T-cell (primary cell): Measurements from ENCODE around the gene TGFBI. TPM values are rescaled to one million over a fixed set of nuclear protein-coding genes. Genes with fewer than 3 reads are reported as not detected.

Experiments
- ATAC-seq, 4 experiments: fragments of 200-7000 bp in 3 of 4; fragments of 150-1000 bp in 1 of 4; cut with Tn5 transposase; replicated peaks in 1 of 4; 1 replicate in 3 of 4; 2 replicates in 1 of 4; pipeline ENCODE4 v1.10.0; 2021; ENCODE audit warnings: moderate library complexity in 3 of 4, mild to moderate bottlenecking in 2 of 4, moderate number of reproducible peaks in 1 of 4
- CTCF ChIA-PET, 2 donors: fragments of 300-600 bp; sonication (Branson Sonifier 250); formaldehyde crosslinking; loops; one replicate each; lab custom pipeline; 2022; ENCODE audit warnings: antibody characterized with exemption in 2 of 2; lab: Charles Lee
- POLR2A ChIA-PET, 2 donors: fragments of 300-600 bp; sonication (Branson Sonifier 250); formaldehyde crosslinking; loops; one replicate each; lab custom pipeline; 2022; ENCODE audit warnings: antibody characterized with exemption in 2 of 2; lab: Charles Lee
- DNase-seq, 35 experiments: peaks; one replicate each; pipeline versions ENCODE4 v3.0.0 to v3.0.0-alpha.2; 2013 to 2023
- H3K27ac ChIP-seq: one replicate; pipeline ENCODE4 v1.5.1; 2013; ENCODE audit warnings: low read length
- H3K27me3 ChIP-seq, 2 experiments: replicated peaks in 1 of 2; 1 replicate in 1 of 2; 2 replicates in 1 of 2; pipeline versions ENCODE4 v1.6.1 to v1.7.0; 2013; ENCODE audit warnings: low read length in 1 of 2, mixed read lengths in 1 of 2; ENCODE audit not compliant: control insufficient read depth in 2 of 2, insufficient read depth in 2 of 2; ENCODE audit errors: extremely low read depth in 1 of 2
- H3K36me3 ChIP-seq, 2 donors: 1 replicate in 1 of 2; 2 replicates in 1 of 2; pipeline versions ENCODE4 v1.6.1 to v1.7.0; 2013; ENCODE audit warnings: low read length in 1 of 2; ENCODE audit not compliant: control insufficient read depth in 2 of 2, insufficient read depth in 1 of 2; ENCODE audit errors: extremely low read depth in 1 of 2
- H3K4me1 ChIP-seq, 2 experiments: 1 replicate in 1 of 2; 2 replicates in 1 of 2; pipeline versions ENCODE4 v1.6.1 to v1.7.0; 2013; ENCODE audit warnings: low read length in 2 of 2, mixed read lengths in 1 of 2; ENCODE audit not compliant: insufficient read depth in 2 of 2, control insufficient read depth in 1 of 2; ENCODE audit errors: extremely low read depth in 1 of 2
- H3K4me3 ChIP-seq, 2 donors: 1 replicate in 1 of 2; 2 replicates in 1 of 2; pipeline versions ENCODE4 v1.5.1 to v1.7.0; 2013; ENCODE audit warnings: mild to moderate bottlenecking in 2 of 2, low read length in 1 of 2, moderate library complexity in 1 of 2; ENCODE audit not compliant: control insufficient read depth in 1 of 2; ENCODE audit errors: extremely low read depth in 1 of 2
- H3K9me3 ChIP-seq: 2 replicates; pipeline ENCODE4 v1.7.0; 2013
- H3K27ac Mint-ChIP-seq, 2 donors: one replicate each; pipeline ENCODE4 v1.8.0; 2020 to 2021; ENCODE audit warnings: mild to moderate bottlenecking in 2 of 2, mixed read lengths in 2 of 2
- H3K27me3 Mint-ChIP-seq, 2 donors: one replicate each; pipeline ENCODE4 v1.8.0; 2021 to 2022; ENCODE audit warnings: mixed read lengths in 2 of 2
- H3K36me3 Mint-ChIP-seq: one replicate; pipeline ENCODE4 v1.8.0; 2021; ENCODE audit warnings: mixed read lengths
- H3K4me1 Mint-ChIP-seq, 3 donors: one replicate each; pipeline ENCODE4 v1.8.0; 2020 to 2022; ENCODE audit warnings: mixed read lengths in 3 of 3, mild to moderate bottlenecking in 1 of 3
- H3K4me3 Mint-ChIP-seq, 3 donors: one replicate each; pipeline ENCODE4 v1.8.0; 2020 to 2022; ENCODE audit warnings: mild to moderate bottlenecking in 3 of 3, mixed read lengths in 3 of 3, moderate library complexity in 3 of 3
- H3K9me3 Mint-ChIP-seq, 3 donors: one replicate each; pipeline ENCODE4 v1.8.0; 2020 to 2022; ENCODE audit warnings: mixed read lengths in 3 of 3
- WGBS: methylation state at CpG from one replicate; pipeline ENCODE4 v1.1.5; 2013; ENCODE audit warnings: missing lambda C conversion rate; ENCODE audit not compliant: insufficient coverage; 5-methylcytosine and 5-hydroxymethylcytosine counted together
- total RNA-seq, 35 experiments: library from RNA in 6 of 35; stranded (reverse) in 6 of 35; fragments of 120-200 nt in 1 of 35; gene quantifications; one replicate each; pipeline versions ENCODE4 v1.2.1 to v1.2.4 and lab custom pipeline; 2013 to 2026

TGFBI gene
- total RNA-seq, 5 donors from 2014 or later (not counting 1 experiment from before 2014, with no cell fraction given): 1.9 to 5.1 (median 2.9) TPM

DNA sequence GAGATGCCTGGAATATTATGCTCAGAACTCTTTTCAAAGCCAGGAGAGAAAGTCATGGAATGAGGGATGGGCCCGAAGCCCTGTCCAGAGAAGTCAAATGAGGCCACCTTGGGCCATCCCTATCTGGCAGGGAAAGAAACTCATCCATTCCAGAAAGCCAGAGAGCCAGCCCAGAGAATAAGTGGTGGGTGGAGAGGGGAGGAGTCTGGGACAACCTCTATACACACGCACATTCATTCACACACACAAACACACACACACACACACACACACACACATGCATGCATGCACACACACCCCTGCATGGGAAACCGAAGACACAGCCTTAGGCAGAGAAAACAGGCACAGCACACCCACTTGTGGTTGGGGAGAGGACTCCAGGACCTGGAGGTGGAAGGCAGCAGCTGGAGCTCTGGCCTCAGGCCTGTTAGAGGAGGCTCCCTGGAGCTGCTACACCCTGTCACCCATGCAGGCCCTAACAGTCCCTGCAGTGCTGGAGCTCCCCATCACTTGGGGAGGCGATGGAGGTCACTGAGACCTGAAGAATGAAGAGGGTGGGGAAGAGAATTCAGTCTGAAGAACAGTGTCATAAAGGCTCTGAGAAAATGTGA lies 38.0 kb downstream of the TGFBI start:
- DNase-seq (no peak), ATAC-seq (no peak)
- Histone ChIP-seq H3K27me3 (peaks cover 0 to 12% of the 10 kb centered on the region in 2 experiments), H3K27ac (no peak overlapping the region), H3K9me3 (no peaks in the 10 kb centered on the region), H3K36me3 (no peaks in the 10 kb centered on the region), H3K4me1 (no peaks in the 10 kb centered on the region), H3K4me3 (no peak overlapping the region)
- 100% methylated on average over 1 of the region's 4 CpGs for WGBS
- ChIA-PET CTCF (no interaction called here), POLR2A (no interaction called here)
- Mint-ChIP-seq H3K27ac (no peak overlapping the region), H3K4me1 (no peaks in the 10 kb centered on the region), H3K27me3 (peaks cover 7 to 8% of the 10 kb centered on the region in 2 donors), H3K4me3 (no peak overlapping the region), H3K36me3 (no peaks in the 10 kb centered on the region), H3K9me3 (no peaks in the 10 kb centered on the region)

DNA sequence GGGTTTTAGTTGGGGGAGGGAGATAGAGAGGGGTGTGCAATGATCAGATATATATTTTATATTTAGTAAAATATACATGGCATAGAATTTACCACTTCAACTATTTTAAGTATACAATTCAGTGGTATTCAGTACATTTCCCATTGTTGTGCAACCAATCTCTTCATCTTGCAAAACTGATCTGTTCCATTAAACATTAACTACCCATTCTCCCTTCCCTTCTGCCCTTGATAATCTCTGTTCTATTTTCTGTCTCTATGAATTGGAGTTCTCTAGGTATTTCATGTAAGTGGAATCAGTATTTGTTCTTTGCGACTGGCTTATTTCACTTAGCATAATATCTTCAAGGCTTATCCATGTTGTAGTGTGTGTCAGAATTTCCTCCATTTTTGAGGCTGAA lies 38.6 kb downstream of the TGFBI start:
- no peak overlapping the region for H3K4me3 Mint-ChIP-seq
- no CpG with 5 or more reads among the region's 1 CpG for WGBS
- Histone ChIP-seq H3K9me3 (no peaks in the 10 kb centered on the region), H3K4me1 (no peaks in the 10 kb centered on the region), H3K27ac (no peak overlapping the region), H3K27me3 (peaks cover 0 to 12% of the 10 kb centered on the region in 2 experiments), H3K36me3 (no peaks in the 10 kb centered on the region), H3K4me3 (no peak overlapping the region)
- H3K27me3 Mint-ChIP-seq: peaks cover 7 to 8% of the 10 kb centered on the region in 2 donors
- POLR2A ChIA-PET: no interaction called here
- no peaks in the 10 kb centered on the region for H3K9me3 Mint-ChIP-seq
- no peak overlapping the region for H3K27ac Mint-ChIP-seq
- DNase-seq: no peak
- CTCF ChIA-PET: no interaction called here
- H3K4me1 Mint-ChIP-seq: no peaks in the 10 kb centered on the region
- no peaks in the 10 kb centered on the region for H3K36me3 Mint-ChIP-seq
- no peak for ATAC-seq

DNA sequence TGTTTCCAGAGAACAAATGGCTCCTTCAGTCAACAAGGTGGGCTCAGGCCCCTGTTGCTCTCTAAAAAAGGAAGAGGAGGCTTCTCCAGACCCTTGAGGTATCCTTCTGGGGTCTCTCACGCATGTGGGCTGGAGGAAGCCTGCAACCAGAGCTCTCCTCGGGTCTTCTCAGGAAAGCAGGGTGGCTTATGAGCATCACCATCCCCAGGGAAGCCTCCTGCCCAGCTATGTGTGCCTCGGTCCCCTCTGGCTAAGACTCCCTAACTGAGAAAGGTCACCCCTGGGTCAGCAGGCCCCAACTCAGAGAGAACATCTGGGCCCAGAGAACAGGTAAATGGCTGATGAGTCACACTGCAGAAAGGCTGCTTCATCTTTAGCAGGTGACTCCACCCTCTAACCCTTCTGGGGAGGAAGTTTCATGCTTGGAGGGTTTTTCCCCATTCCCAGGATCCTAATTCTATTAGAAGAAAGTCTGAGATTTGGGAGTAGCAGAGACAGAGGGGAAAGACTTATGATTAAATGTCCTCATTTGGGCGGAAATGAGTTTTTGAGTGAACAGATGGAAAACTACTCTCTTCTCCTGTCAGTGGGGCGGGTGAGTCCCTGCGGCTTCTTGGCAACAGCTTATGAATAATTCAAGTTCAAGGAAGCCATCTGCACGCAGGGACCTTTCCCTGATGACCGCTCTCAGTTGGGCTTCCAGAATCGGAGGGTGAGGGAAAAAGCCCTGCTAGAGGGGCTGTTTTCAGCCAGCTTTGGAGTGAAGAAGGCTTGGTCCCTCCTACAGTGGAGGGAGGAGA lies 41.9 kb downstream of the TGFBI start:
- Histone ChIP-seq H3K27me3 (peaks cover 0 to 11% of the 10 kb centered on the region in 2 experiments), H3K4me3 (no peak overlapping the region), H3K27ac (no peak overlapping the region), H3K36me3 (no peaks in the 10 kb centered on the region), H3K9me3 (no peaks in the 10 kb centered on the region), H3K4me1 (no peaks in the 10 kb centered on the region)
- ChIA-PET POLR2A (no interaction called here), CTCF (no interaction called here)
- H3K4me3 Mint-ChIP-seq: no peak overlapping the region
- no peak overlapping the region for H3K27ac Mint-ChIP-seq
- H3K36me3 Mint-ChIP-seq: no peaks in the 10 kb centered on the region
- DNase-seq (no peak), ATAC-seq (no peak)
- H3K4me1 Mint-ChIP-seq: no peaks in the 10 kb centered on the region
- H3K9me3 Mint-ChIP-seq: no peaks in the 10 kb centered on the region
- H3K27me3 Mint-ChIP-seq: peaks cover 7 to 8% of the 10 kb centered on the region in 2 donors
- WGBS: 87% methylated on average over 7 of the region's 9 CpGs

DNA sequence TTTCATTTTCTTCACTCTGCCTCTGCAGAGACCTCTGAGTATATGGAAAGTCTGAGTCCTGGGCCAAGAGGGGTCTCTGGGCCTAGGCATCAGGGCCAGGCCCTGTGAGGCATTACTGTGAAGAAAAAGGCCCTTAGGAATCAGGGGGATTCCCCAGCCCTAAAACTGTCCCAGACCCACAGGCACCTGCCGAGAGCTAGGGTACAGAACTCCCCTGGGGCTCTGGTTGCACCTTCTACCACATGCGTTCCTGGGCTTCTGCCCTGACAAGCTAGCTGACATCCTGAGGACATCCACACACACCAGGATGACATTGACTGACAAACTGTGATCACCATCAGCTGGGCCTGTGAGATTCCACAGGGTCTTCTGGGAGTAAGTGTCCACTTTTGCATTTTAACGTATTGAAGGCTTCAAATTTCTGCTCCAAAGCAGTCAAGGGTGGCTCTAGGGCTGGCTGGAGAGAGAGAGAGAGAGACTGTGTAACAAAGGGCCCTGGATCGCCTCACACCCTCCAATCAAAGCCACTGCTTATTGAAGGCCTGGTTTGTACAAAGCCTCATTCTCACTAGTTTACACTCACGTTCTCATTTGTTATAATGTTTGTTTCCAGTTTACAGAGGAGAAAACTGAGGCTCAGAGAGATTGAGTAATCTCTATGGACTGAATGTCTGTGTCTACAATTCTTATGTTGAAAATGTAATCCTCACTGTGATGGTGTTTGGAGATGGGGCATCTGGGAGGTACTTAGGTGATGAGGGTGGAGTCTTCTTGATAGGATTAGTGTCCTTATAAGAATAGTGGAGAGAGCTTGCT lies 45.1 kb downstream of the TGFBI start:
- DNase-seq: no peak
- CTCF ChIA-PET: interaction anchor here in 1 of 2 donors (0.9 kb wide), 1 partner anchor 10 kb away, joined by 3 read pairs; no protein-coding TSS in a partner anchor

DNA sequence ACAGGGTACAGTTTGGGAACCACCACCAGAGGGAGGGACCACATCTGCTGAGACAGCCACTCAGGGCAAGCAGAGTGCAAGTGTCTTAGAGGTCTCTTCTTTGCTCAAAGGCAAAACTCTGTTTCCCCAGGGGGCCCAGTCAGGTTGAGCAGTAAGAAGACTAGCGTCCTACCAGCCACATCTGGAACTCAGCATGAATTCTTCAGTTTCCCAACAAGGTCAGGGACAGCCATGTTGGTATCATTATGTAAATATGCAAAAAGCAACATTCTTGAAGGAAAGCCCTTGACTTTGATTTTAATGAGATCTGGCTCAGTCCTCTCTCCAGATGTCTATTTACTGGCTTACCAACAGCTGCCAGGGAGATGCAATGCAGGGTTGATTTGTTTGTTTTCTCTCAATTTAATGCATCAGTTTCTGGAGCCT lies 46.7 kb downstream of the TGFBI start:
- no peak for ATAC-seq
- no peaks in the 10 kb centered on the region for H3K36me3 Mint-ChIP-seq

More for the DNA sequence above, 45.1 kb downstream of the TGFBI start:
- no peaks in the 10 kb centered on the region for H3K9me3 Mint-ChIP-seq
- H3K4me1 Mint-ChIP-seq: no peaks in the 10 kb centered on the region
- ATAC-seq: no peak
- H3K27ac Mint-ChIP-seq: no peak overlapping the region
- Histone ChIP-seq H3K9me3 (no peaks in the 10 kb centered on the region), H3K4me3 (no peak overlapping the region), H3K27ac (no peak overlapping the region), H3K4me1 (no peaks in the 10 kb centered on the region), H3K27me3 (peaks cover 11 to 28% of the 10 kb centered on the region in 2 experiments), H3K36me3 (no peaks in the 10 kb centered on the region)
- H3K36me3 Mint-ChIP-seq: no peaks in the 10 kb centered on the region
- POLR2A ChIA-PET: no interaction called here
- H3K4me3 Mint-ChIP-seq: no peak overlapping the region
- peaks cover 32% of the 10 kb centered on the region in 2 donors for H3K27me3 Mint-ChIP-seq
- 100% methylated on average over 1 of the region's 5 CpGs for WGBS

DNA sequence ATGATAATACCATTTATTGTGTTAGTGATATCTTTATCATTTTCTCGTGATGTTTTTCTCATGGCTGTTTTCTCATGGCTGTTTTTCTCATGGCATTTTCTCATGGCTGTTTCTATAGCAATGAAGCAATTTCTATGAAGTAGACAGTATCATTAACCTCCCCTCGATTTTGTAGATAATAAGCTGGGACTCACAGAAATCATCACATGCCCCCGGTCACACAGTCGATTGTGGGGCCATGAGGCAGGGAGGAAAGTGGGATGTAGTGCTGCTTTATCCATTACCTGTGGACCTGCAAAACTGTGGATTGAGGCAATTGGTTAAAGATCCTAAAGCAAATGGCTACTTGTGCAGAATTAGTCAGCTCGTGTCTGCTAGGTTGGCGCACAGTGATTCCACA lies 47.3 kb downstream of the TGFBI start:
- no peak overlapping the region for H3K4me3 ChIP-seq
- no peak for ATAC-seq
- Mint-ChIP-seq H3K27ac (no peak overlapping the region), H3K4me3 (no peak overlapping the region), H3K27me3 (peaks cover 39 to 47% of the 10 kb centered on the region in 2 donors), H3K4me1 (peaks cover 7 to 13% (median 11%) of the 10 kb centered on the region in 3 donors), H3K36me3 (no peaks in the 10 kb centered on the region), H3K9me3 (no peaks in the 10 kb centered on the region)
- 76% methylated on average over 3 of the region's 6 CpGs for WGBS
- H3K27ac ChIP-seq: no peak overlapping the region
- H3K9me3 ChIP-seq: no peaks in the 10 kb centered on the region
- peaks cover 0 to 8% of the 10 kb centered on the region in 2 experiments for H3K4me1 ChIP-seq
- no peaks in the 10 kb centered on the region for H3K36me3 ChIP-seq
- ChIA-PET POLR2A (no interaction called here), CTCF (no interaction called here)
- peaks cover 17 to 40% of the 10 kb centered on the region in 2 experiments for H3K27me3 ChIP-seq
- DNase-seq: no peak

More for the DNA sequence above, 46.7 kb downstream of the TGFBI start:
- CTCF ChIA-PET: no interaction called here
- Histone ChIP-seq H3K27me3 (peaks cover 17 to 41% of the 10 kb centered on the region in 2 experiments), H3K27ac (no peak overlapping the region), H3K9me3 (no peaks in the 10 kb centered on the region), H3K36me3 (no peaks in the 10 kb centered on the region), H3K4me3 (no peak overlapping the region), H3K4me1 (peaks cover 0 to 8% of the 10 kb centered on the region in 2 experiments)
- no peak overlapping the region for H3K4me3 Mint-ChIP-seq
- H3K27ac Mint-ChIP-seq: no peak overlapping the region
- POLR2A ChIA-PET: no interaction called here
- H3K9me3 Mint-ChIP-seq: no peaks in the 10 kb centered on the region
- H3K4me1 Mint-ChIP-seq: peaks cover 7 to 10% (median 10%) of the 10 kb centered on the region in 3 donors
- H3K27me3 Mint-ChIP-seq: peaks cover 38 to 42% of the 10 kb centered on the region in 2 donors
- WGBS: no CpG with 5 or more reads among the region's 1 CpG
- no peak for DNase-seq
